Nephron progenitor cell (in vitro differentiated cells): Measurements from ENCODE around the gene ESPL1.
A peak's percentile ranks its signal among the peaks of the same experiment; 100 is the strongest.

Experiments used
- DNase-seq: peaks from one replicate; pipeline ENCODE4 v3.0.0; 2021
- H3K27ac Mint-ChIP-seq: 2 replicates; pipeline ENCODE4 v1.8.0; 2021; ENCODE audit warnings: mild to moderate bottlenecking, moderate library complexity, mixed read lengths
- H3K27me3 Mint-ChIP-seq: 2 replicates; pipeline ENCODE4 v1.8.0; 2021; ENCODE audit warnings: mild to moderate bottlenecking, low read depth, mixed read lengths; ENCODE audit not compliant: poor library complexity
- H3K36me3 Mint-ChIP-seq: 2 replicates; pipeline ENCODE4 v1.8.0; 2021; ENCODE audit warnings: low read depth, mixed read lengths
- H3K4me1 Mint-ChIP-seq: 2 replicates; pipeline ENCODE4 v1.8.0; 2021; ENCODE audit warnings: mixed read lengths
- H3K4me3 Mint-ChIP-seq: 2 replicates; pipeline ENCODE4 v1.8.0; 2021; ENCODE audit warnings: mild to moderate bottlenecking, moderate library complexity, mixed read lengths
- H3K9me3 Mint-ChIP-seq: 2 replicates; pipeline ENCODE4 v1.8.0; 2021; ENCODE audit warnings: mild to moderate bottlenecking, moderate library complexity, mixed read lengths
- CTCF ChIP-seq: fragments of 200-600 bp; sonication (generic); IDR thresholded peaks from 2 replicates; pipeline ENCODE4 v1.5.0; 2021; ENCODE audit warnings: antibody characterized with exemption

The ESPL1 gene

GRCh38 chr12:53224897-53225634, 43.0 kb upstream of the ESPL1 start:
- DNase-seq, result no peak
- no peak for TF ChIP-seq CTCF
- Mint-ChIP-seq H3K4me1 (peaks cover 56% of the 10 kb centered on the region), H3K27ac (peak overlapping the region; percentile 79), H3K27me3 (no peaks in the 10 kb centered on the region), H3K36me3 (no peaks in the 10 kb centered on the region), H3K9me3 (no peaks in the 10 kb centered on the region), H3K4me3 (peak overlapping the region; percentile 50)

DNA sequence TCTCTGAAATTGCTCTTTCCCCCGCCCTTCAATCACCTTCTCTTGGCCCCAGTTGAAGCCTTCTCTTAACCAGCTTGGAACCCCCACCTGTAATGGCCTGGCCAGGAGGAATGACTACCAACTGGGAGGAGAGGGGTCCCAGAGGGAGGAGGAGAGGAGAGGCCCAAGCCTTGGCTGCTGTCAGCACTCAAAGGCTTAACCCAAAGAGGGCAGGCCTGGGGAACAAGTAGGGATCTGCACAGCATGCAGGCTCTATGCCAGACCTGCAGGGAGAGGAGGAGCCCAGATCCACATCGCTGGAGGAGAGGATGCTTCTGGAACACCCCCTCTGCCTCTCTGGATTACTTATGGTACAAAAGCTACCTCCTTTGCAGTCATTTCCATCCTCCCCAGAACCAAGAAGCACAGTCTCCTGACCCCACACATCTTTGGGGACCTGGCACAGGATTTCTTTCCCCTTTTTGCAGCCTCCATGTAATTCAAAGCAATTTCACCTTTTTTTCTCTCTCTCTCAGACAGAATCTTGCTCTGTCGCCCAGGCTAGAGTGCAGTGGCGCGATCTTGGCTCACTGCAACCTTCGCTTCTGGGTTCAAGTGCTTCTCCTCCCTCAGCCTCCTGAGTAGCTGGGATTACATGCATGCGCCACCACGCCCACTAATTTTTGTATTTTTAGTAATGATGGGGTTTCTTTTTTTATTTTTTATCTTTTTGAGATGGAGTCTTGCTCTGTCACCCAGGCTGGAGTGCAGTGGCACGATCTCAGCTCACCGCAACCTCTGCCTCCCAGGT, 42.3 kb upstream of the ESPL1 start:
- Mint-ChIP-seq H3K27ac (peak overlapping the region; percentile 69), H3K4me3 (no peak overlapping the region), H3K4me1 (peaks cover 59% of the 10 kb centered on the region), H3K27me3 (no peaks in the 10 kb centered on the region), H3K36me3 (no peaks in the 10 kb centered on the region), H3K9me3 (no peaks in the 10 kb centered on the region)
- no peak for DNase-seq
- no peak for TF ChIP-seq CTCF

- DNase-seq, result no peak
- H3K27ac Mint-ChIP-seq, result no peak overlapping the region
- H3K27me3 Mint-ChIP-seq, result no peaks in the 10 kb centered on the region
- peak overlapping the region; percentile 10 for H3K4me3 Mint-ChIP-seq
- H3K36me3 Mint-ChIP-seq, result no peaks in the 10 kb centered on the region
- peaks cover 67% of the 10 kb centered on the region for H3K4me1 Mint-ChIP-seq
- TF ChIP-seq CTCF, result no peak
- no peaks in the 10 kb centered on the region for H3K9me3 Mint-ChIP-seq
Measured at GRCh38 chr12:53226815-53227214, 41.3 kb upstream of the ESPL1 start.

DNA sequence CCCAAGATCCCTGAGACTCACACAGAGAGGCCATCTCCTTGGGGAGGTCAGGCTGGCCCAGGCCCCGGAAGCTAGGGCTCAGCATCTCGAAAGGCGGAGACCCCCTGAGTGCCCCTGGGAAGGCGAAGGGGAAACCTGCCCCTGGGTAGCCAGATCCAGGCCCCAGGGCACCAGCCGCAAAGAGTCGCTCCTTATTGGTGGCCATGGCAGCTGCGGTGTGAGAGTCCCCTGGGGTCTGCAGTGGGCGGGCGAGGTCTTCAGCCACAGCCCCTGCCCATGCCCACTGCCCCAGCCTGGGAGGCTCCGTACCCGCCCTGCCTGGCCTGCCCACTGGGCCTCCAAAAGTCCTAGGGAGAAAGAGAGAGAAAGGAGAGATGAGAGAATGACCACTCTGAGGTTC, 40.8 kb upstream of the ESPL1 start:
- H3K27ac Mint-ChIP-seq, result no peak overlapping the region
- no peak overlapping the region for H3K4me3 Mint-ChIP-seq
- DNase-seq, result no peak
- H3K36me3 Mint-ChIP-seq, result no peaks in the 10 kb centered on the region
- no peak for TF ChIP-seq CTCF
- no peaks in the 10 kb centered on the region for H3K9me3 Mint-ChIP-seq
- H3K4me1 Mint-ChIP-seq, result peaks cover 63% of the 10 kb centered on the region
- H3K27me3 Mint-ChIP-seq, result no peaks in the 10 kb centered on the region

- Mint-ChIP-seq H3K36me3 (no peaks in the 10 kb centered on the region), H3K27me3 (peaks cover under 1% of the 10 kb centered on the region), H3K9me3 (no peaks in the 10 kb centered on the region), H3K4me1 (peaks cover 63% of the 10 kb centered on the region), H3K4me3 (no peak overlapping the region), H3K27ac (no peak overlapping the region)
- TF ChIP-seq CTCF, result no peak
- no peak for DNase-seq
Measured at GRCh38 chr12:53227836-53228235, 40.3 kb upstream of the ESPL1 start.
